ENCODE results near the gene CCT5.

DNA sequence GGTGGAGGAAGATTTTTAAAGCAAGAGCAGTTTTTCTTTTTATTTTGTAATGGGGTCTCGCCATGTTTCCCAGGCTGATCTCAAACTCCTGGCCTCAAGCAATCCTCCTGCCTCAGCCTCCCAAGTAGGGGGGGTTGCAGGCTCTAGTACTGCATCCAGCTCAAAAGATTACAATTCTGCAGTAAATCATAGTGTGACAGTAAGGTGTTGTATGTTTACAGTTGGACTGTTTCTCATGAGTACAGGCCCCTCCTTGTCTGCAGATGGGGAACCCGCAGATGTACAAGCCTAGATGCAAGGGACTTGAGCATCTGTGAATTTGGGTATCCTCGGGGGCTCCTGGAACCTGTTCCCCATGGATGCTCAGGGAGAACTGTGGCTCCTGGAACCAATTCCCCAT, 3.3 kb downstream of the CCT5 start:
- TF ChIP-seq, protein P1, sequence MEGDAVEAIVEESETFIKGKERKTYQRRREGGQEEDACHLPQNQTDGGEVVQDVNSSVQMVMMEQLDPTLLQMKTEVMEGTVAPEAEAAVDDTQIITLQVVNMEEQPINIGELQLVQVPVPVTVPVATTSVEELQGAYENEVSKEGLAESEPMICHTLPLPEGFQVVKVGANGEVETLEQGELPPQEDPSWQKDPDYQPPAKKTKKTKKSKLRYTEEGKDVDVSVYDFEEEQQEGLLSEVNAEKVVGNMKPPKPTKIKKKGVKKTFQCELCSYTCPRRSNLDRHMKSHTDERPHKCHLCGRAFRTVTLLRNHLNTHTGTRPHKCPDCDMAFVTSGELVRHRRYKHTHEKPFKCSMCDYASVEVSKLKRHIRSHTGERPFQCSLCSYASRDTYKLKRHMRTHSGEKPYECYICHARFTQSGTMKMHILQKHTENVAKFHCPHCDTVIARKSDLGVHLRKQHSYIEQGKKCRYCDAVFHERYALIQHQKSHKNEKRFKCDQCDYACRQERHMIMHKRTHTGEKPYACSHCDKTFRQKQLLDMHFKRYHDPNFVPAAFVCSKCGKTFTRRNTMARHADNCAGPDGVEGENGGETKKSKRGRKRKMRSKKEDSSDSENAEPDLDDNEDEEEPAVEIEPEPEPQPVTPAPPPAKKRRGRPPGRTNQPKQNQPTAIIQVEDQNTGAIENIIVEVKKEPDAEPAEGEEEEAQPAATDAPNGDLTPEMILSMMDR (IDR thresholded peaks at IDR 0.05): no peak
- no peak for TF ChIP-seq POLR2A (IDR thresholded peaks at IDR 0.05)
